Liver (tissue), 9 donors: Measurements from ENCODE around the gene TMTC1. TPM values are rescaled to one million over a fixed set of nuclear protein-coding genes. Genes with fewer than 3 reads are reported as not detected.
"Not testable (repeated sequence)": the region's sequence is repeated elsewhere in the genome, so short reads cannot be mapped to it uniquely, and the experiment has no call there.

Source experiments
- DNase-seq: peaks from one replicate; pipeline ENCODE4 v3.0.0-alpha.2; 2017; ENCODE audit warnings: low spot score
- H3K27ac ChIP-seq, 2 donors: one replicate each; pipeline ENCODE4 v1.7.0; 2013; ENCODE audit warnings: inconsistent platforms in 2 of 2, low read length in 2 of 2, control low read depth in 1 of 2, low read depth in 1 of 2, mild to moderate bottlenecking in 1 of 2
- H3K27me3 ChIP-seq, 4 donors: one replicate each; pipeline versions ENCODE4 v1.6.1 to v1.7.0; 2013; ENCODE audit warnings: low read length in 3 of 4, inconsistent platforms in 1 of 4, mild to moderate bottlenecking in 1 of 4, moderate library complexity in 1 of 4; ENCODE audit not compliant: control insufficient read depth in 4 of 4, insufficient read depth in 4 of 4
- H3K36me3 ChIP-seq, 4 donors: one replicate each; pipeline versions ENCODE4 v1.6.1 to v1.7.0; 2013; ENCODE audit warnings: low read length in 3 of 4, mild to moderate bottlenecking in 3 of 4, low read depth in 1 of 4, moderate library complexity in 1 of 4; ENCODE audit not compliant: control insufficient read depth in 4 of 4, insufficient read depth in 3 of 4
- H3K4me1 ChIP-seq, 4 donors: one replicate each; pipeline versions ENCODE4 v1.6.1 to v1.7.0; 2013; ENCODE audit warnings: low read length in 3 of 4, mild to moderate bottlenecking in 3 of 4, moderate library complexity in 1 of 4; ENCODE audit not compliant: control insufficient read depth in 4 of 4, insufficient read depth in 4 of 4
- H3K4me3 ChIP-seq, 3 donors: one replicate each; pipeline versions ENCODE4 v1.6.1 to v1.7.0; 2013; ENCODE audit warnings: low read length in 3 of 3, control low read depth in 1 of 3, low read depth in 1 of 3, mild to moderate bottlenecking in 1 of 3
- H3K9ac ChIP-seq, 2 donors: one replicate each; pipeline ENCODE4 v1.7.0; 2013; ENCODE audit warnings: low read length in 2 of 2, mild to moderate bottlenecking in 2 of 2, moderate library complexity in 2 of 2, control low read depth in 1 of 2, low read depth in 1 of 2
- H3K9me3 ChIP-seq, 4 donors: one replicate each; pipeline versions ENCODE4 v1.6.1 to v1.7.0; 2013; ENCODE audit warnings: low read length in 3 of 4; ENCODE audit not compliant: control insufficient read depth in 4 of 4
- EGR1 ChIP-seq, 2 donors: IDR thresholded peaks; 2 replicates each; pipeline ENCODE4 v1.6.1; 2016 to 2018; ENCODE audit warnings: antibody characterized with exemption in 2 of 2, low read depth in 2 of 2
- FOXA1 ChIP-seq: IDR thresholded peaks from 2 replicates; pipeline ENCODE4 v1.6.1; 2016; ENCODE audit warnings: antibody characterized with exemption
- GABPA ChIP-seq, 2 donors: IDR thresholded peaks in 1 of 2; conservative IDR thresholded peaks in 1 of 2; 2 replicates each; pipeline ENCODE4 v1.6.1; 2016; ENCODE audit warnings: antibody characterized with exemption in 2 of 2, mild to moderate bottlenecking in 1 of 2, moderate library complexity in 1 of 2
- HNF4G ChIP-seq: IDR thresholded peaks from 2 replicates; pipeline ENCODE4 v1.6.1; 2016; ENCODE audit warnings: antibody characterized with exemption
- JUND ChIP-seq, 2 donors: IDR thresholded peaks; 2 replicates each; pipeline ENCODE4 v1.6.1; 2016; ENCODE audit warnings: antibody characterized with exemption in 2 of 2
- NR2F2 ChIP-seq: IDR thresholded peaks from 2 replicates; pipeline ENCODE4 v1.6.1; 2016; ENCODE audit warnings: antibody characterized with exemption
- RAD21 ChIP-seq, 2 donors: IDR thresholded peaks; 2 replicates each; pipeline ENCODE4 v1.6.1; 2016; ENCODE audit warnings: antibody characterized with exemption in 2 of 2, mild to moderate bottlenecking in 2 of 2
- SP1 ChIP-seq: IDR thresholded peaks from 2 replicates; pipeline ENCODE4 v1.6.1; 2018; ENCODE audit warnings: antibody characterized with exemption, mild to moderate bottlenecking
- TAF1 ChIP-seq: conservative IDR thresholded peaks from 2 replicates; pipeline ENCODE4 v1.6.1; 2016; ENCODE audit warnings: antibody characterized with exemption, mild to moderate bottlenecking
- WGBS: extraction: QIAGEN DNeasy Blood & Tissue Kit; methylation state at CpG from one replicate; pipeline ENCODE4 v1.1.7; 2013; 5-methylcytosine and 5-hydroxymethylcytosine counted together
- polyA plus RNA-seq, 2 donors: library from polyadenylated mRNA; stranded (reverse) in 1 of 2; unstranded in 1 of 2; fragments of 200-250 nt in 1 of 2; fragments of >200 nt in 1 of 2; fragmentation: Nextera tagmentation in 1 of 2; extraction: Ambion mirVana in 1 of 2; gene quantifications; one replicate each; pipeline versions ENCODE4 v1.2.1 to v1.2.3, GENCODE V29; 2013 to 2015
- total RNA-seq, 2 donors: library from RNA; depleted of rRNA; stranded (reverse); fragments of >200 nt; gene quantifications; one replicate each; pipeline ENCODE4 v1.2.3, GENCODE V29; 2014
- TF ChIP-seq, protein P1 (sequence below): IDR thresholded peaks from 2 replicates; pipeline ENCODE4 v1.6.1; 2016; ENCODE audit warnings: antibody characterized with exemption
- TF ChIP-seq, protein P2 (sequence below): IDR thresholded peaks from 2 replicates; pipeline ENCODE4 v1.6.1; 2016; ENCODE audit warnings: antibody characterized with exemption
- TF ChIP-seq, protein P3 (sequence below): fragments of 150-350 bp; IDR thresholded peaks from 2 replicates; pipeline ENCODE4 v1.5.1; 2017; ENCODE audit warnings: improper control_type of control experiment, low read depth, low read length; ENCODE audit not compliant: missing input control
- TF ChIP-seq, protein P4 (sequence below): IDR thresholded peaks from 2 replicates; pipeline ENCODE4 v1.6.1; 2016; ENCODE audit warnings: antibody characterized with exemption, mild to moderate bottlenecking
- TF ChIP-seq, protein P5 (sequence below): IDR thresholded peaks from 2 replicates; pipeline ENCODE4 v1.6.1; 2016; ENCODE audit warnings: antibody characterized with exemption
- donor health status: healthy.
- donor health status: healthy.
- donor health status: healthy.
- donor health status: healthy.
- donor health status: healthy.

The TMTC1 gene
- total and polyA plus RNA-seq, 4 donors, result 0.76 to 3.3 (median 2.1) TPM

DNA sequence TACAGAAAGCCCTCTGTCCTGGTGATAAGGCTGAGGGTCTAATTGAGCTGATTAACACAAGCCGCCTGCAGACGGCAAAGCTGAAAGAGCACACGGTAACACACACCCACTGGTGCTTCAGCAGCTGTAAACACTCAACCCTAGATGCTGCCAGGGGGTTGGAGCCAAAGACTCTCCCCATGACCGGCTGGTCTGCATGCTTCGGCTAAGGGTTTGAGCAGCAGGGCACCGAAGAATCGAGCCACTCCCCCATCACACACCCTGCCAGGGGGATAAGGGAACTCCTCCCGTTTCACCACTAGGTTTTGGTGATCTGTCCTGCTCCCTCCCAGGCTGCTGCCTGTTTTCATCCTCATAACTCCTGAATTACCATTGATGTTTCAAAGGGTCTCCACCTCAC is 145.2 kb downstream of the TMTC1 start (continued):
- TF ChIP-seq, protein P1, sequence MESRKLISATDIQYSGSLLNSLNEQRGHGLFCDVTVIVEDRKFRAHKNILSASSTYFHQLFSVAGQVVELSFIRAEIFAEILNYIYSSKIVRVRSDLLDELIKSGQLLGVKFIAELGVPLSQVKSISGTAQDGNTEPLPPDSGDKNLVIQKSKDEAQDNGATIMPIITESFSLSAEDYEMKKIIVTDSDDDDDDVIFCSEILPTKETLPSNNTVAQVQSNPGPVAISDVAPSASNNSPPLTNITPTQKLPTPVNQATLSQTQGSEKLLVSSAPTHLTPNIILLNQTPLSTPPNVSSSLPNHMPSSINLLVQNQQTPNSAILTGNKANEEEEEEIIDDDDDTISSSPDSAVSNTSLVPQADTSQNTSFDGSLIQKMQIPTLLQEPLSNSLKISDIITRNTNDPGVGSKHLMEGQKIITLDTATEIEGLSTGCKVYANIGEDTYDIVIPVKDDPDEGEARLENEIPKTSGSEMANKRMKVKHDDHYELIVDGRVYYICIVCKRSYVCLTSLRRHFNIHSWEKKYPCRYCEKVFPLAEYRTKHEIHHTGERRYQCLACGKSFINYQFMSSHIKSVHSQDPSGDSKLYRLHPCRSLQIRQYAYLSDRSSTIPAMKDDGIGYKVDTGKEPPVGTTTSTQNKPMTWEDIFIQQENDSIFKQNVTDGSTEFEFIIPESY, result no peak
- no peak for TF ChIP-seq HNF4G
- TF ChIP-seq GABPA (IDR thresholded peaks at IDR 0.05 in 1 of 2, conservative IDR thresholded peaks at IDR 0.05 in 1 of 2), result no peak
- no peak for TF ChIP-seq EGR1 (IDR thresholded peaks at IDR 0.05; ENCODE audit: low read depth in 2 of 2)
- no peak for TF ChIP-seq JUND (IDR thresholded peaks at IDR 0.05)
- no peak for TF ChIP-seq SP1
- TF ChIP-seq, protein P2, sequence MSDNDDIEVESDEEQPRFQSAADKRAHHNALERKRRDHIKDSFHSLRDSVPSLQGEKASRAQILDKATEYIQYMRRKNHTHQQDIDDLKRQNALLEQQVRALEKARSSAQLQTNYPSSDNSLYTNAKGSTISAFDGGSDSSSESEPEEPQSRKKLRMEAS, result no peak
- TF ChIP-seq NR2F2, result no peak

DNA sequence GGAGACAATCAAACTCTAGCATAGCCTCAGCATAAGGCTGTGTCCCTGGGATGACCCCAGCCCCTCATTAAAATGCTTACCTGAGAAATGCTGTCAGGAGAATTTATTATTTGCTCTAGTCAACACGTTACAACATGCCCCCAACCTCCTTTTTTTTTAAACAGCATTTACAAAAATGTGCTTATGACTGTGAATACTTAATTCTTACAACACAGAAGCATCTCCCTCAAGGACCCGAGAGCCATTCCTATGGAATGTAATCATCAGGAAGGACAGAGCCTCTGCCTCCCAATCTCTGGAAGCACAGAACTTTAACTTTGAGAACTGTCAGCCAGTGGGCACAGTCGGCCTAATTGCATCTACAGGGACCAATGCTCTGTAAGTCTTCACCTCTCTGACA is 149.7 kb downstream of the TMTC1 start:
- H3K9ac ChIP-seq, result no peak overlapping the region
- no peak overlapping the region for H3K27ac ChIP-seq
- H3K27me3 ChIP-seq, result no peaks in the 10 kb centered on the region
- no peaks in the 10 kb centered on the region for H3K36me3 ChIP-seq
- no peaks in the 10 kb centered on the region for H3K4me1 ChIP-seq
- 78% methylated on average over 3 of the region's 3 CpGs for WGBS
- no peaks in the 10 kb centered on the region for H3K9me3 ChIP-seq
- TF ChIP-seq HNF4G, result no peak
- TF ChIP-seq FOXA1, result no peak
- TF ChIP-seq TAF1, result no peak
- TF ChIP-seq, protein P3, sequence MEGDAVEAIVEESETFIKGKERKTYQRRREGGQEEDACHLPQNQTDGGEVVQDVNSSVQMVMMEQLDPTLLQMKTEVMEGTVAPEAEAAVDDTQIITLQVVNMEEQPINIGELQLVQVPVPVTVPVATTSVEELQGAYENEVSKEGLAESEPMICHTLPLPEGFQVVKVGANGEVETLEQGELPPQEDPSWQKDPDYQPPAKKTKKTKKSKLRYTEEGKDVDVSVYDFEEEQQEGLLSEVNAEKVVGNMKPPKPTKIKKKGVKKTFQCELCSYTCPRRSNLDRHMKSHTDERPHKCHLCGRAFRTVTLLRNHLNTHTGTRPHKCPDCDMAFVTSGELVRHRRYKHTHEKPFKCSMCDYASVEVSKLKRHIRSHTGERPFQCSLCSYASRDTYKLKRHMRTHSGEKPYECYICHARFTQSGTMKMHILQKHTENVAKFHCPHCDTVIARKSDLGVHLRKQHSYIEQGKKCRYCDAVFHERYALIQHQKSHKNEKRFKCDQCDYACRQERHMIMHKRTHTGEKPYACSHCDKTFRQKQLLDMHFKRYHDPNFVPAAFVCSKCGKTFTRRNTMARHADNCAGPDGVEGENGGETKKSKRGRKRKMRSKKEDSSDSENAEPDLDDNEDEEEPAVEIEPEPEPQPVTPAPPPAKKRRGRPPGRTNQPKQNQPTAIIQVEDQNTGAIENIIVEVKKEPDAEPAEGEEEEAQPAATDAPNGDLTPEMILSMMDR, result no peak
- no peak for TF ChIP-seq RAD21 (IDR thresholded peaks at IDR 0.05)
- TF ChIP-seq, protein P4, sequence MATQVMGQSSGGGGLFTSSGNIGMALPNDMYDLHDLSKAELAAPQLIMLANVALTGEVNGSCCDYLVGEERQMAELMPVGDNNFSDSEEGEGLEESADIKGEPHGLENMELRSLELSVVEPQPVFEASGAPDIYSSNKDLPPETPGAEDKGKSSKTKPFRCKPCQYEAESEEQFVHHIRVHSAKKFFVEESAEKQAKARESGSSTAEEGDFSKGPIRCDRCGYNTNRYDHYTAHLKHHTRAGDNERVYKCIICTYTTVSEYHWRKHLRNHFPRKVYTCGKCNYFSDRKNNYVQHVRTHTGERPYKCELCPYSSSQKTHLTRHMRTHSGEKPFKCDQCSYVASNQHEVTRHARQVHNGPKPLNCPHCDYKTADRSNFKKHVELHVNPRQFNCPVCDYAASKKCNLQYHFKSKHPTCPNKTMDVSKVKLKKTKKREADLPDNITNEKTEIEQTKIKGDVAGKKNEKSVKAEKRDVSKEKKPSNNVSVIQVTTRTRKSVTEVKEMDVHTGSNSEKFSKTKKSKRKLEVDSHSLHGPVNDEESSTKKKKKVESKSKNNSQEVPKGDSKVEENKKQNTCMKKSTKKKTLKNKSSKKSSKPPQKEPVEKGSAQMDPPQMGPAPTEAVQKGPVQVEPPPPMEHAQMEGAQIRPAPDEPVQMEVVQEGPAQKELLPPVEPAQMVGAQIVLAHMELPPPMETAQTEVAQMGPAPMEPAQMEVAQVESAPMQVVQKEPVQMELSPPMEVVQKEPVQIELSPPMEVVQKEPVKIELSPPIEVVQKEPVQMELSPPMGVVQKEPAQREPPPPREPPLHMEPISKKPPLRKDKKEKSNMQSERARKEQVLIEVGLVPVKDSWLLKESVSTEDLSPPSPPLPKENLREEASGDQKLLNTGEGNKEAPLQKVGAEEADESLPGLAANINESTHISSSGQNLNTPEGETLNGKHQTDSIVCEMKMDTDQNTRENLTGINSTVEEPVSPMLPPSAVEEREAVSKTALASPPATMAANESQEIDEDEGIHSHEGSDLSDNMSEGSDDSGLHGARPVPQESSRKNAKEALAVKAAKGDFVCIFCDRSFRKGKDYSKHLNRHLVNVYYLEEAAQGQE, result no peak
- TF ChIP-seq, protein P5, sequence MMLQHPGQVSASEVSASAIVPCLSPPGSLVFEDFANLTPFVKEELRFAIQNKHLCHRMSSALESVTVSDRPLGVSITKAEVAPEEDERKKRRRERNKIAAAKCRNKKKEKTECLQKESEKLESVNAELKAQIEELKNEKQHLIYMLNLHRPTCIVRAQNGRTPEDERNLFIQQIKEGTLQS, result no peak
- no peak for TF ChIP-seq SP1
- TF ChIP-seq, protein P2, result no peak
- no peak overlapping the region for H3K4me3 ChIP-seq
- no peak for DNase-seq

DNA sequence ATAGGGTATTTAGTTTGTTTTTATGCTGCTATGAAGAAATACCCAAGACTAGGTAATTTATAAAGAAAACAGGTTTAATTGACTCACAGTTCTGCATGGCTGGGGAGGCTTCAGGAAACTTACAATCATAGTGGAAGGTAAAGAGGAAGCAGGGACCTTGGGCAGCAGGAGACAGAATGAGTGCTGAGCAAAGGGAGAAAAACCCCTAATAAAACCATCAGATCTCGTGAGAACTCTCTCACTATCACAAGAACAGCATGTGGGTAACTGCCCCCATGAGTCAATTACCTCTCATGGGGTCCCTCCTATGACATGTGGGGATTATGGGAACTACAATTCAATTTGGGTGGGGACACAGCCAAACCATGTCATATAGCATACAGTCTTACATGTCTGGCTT is 153.6 kb downstream of the TMTC1 start:
- DNase-seq, H3K36me3 ChIP-seq, H3K27me3 ChIP-seq, H3K27ac ChIP-seq, H3K9me3 ChIP-seq, H3K9ac ChIP-seq, H3K4me3 ChIP-seq, H3K4me1 ChIP-seq: not testable (repeated sequence)
- WGBS, result 65% methylated on average over 1 of the region's 1 CpG
